Measurements from ENCODE around the gene ITIH4.

DNA sequence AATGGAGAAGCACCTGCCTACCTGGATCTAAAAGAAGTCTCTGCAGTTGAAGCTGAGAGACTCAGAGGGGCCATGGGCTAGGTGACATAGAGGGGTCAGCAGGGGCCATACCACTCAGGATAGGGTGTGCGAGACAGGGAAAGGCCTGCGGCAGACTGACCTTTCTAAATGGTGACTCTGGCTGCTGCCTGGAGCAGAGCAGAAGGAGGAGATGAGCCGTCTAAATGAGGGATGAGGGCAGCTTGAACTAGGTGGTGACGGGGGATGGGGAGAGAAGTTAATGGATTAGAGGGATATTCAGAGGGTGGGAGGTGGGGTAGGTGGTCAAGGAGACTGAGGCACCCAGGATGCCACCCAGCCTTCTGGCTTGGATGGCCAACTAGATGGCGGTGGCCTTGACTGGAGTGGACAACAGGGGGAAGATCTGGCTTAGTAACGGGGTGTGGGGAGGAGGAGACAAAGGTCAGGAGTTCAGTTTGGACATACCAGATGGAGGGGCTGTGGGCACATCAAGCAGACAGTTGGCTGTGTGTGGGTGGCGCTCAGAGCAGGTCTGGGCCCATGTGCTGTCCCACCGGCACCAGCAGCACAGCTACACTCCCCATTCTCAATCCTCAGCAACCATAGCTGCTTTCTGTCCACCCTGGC, 56.3 kb downstream of the ITIH4 start:
- TF ChIP-seq POLR2A (IDR thresholded peaks at IDR 0.05) (no peak), CTCF (IDR thresholded peaks at IDR 0.05) (no peak), POLR2AphosphoS5 (IDR thresholded peaks at IDR 0.05) (no peak), EP300 (IDR thresholded peaks at IDR 0.05) (no peak)
